Mucosa of descending colon (tissue), 3 donors: ENCODE results near the gene PITPNC1. TPM values are rescaled to one million over a fixed set of nuclear protein-coding genes. Genes with fewer than 3 reads are reported as not detected.

Experiments
- ATAC-seq: fragments of 200-7000 bp; cut with Tn5 transposase; one replicate; pipeline ENCODE4 v1.9.1; 2020; ENCODE audit warnings: mild to moderate bottlenecking, moderate library complexity
- DNase-seq, 3 donors: peaks; one replicate each; pipeline ENCODE4 v3.0.0-alpha.2; 2020
- H3K36me3 ChIP-seq: fragments of 200-600 bp; one replicate; pipeline ENCODE4 v1.8.0; 2021; ENCODE audit warnings: low read depth, mild to moderate bottlenecking
- H3K4me1 ChIP-seq: fragments of 200-600 bp; one replicate; pipeline ENCODE4 v1.8.0; 2021; ENCODE audit warnings: low read depth, mild to moderate bottlenecking
- H3K4me3 ChIP-seq: fragments of 200-600 bp; one replicate; pipeline ENCODE4 v1.8.0; 2021; ENCODE audit warnings: mild to moderate bottlenecking
- H3K9me3 ChIP-seq: fragments of 200-600 bp; one replicate; pipeline ENCODE4 v1.8.0; 2021; ENCODE audit warnings: mild to moderate bottlenecking
- CTCF ChIP-seq: fragments of 200-600 bp; IDR thresholded peaks from one replicate; pipeline ENCODE4 v1.8.0; 2022; ENCODE audit warnings: antibody characterized with exemption, mild to moderate bottlenecking
- intact Hi-C, 2 donors: fragments of 100-400 bp; cut with DNase I in 1 of 2; cut with micrococcal nuclease in 1 of 2; formaldehyde crosslinking; loops; one replicate each; pipeline versions ENCODE4 v1.11.0 to v1.11.1; 2022; cut with DNase I, micrococcal nuclease
- total RNA-seq, 3 donors: library from RNA; stranded (reverse); fragmentation: NEBNext Ultra II Directional in 2 of 3; extraction: Animal tissue kit (Norgen Biotek cat#: 25700) in 2 of 3; gene quantifications; one replicate each; pipeline versions ENCODE4 v1.2.1 to v1.2.4, GENCODE V29; 2021 to 2023
- donor health status: DM: no; HTN: no; CAD: no; lungs with moderate emphysema.
- donor health status: DM: no; HTN: no; CAD: no.
- donor health status: DM: no; HTN: yes; CAD: no.

The PITPNC1 gene
- total RNA-seq, 3 donors from 2014 or later, result 10.7 to 11.4 (median 10.9) TPM

GRCh38 chr17:67458203-67458602, 81.1 kb downstream of the PITPNC1 start:
- H3K4me3 ChIP-seq, result no peak overlapping the region
- ATAC-seq (no peak), DNase-seq (no peak)
- H3K9me3 ChIP-seq, result no peaks in the 10 kb centered on the region
- intact Hi-C loops, result no loop called here
- no peaks in the 10 kb centered on the region for H3K36me3 ChIP-seq
- peaks cover 3% of the 10 kb centered on the region for H3K4me1 ChIP-seq
- no peak for TF ChIP-seq CTCF

- H3K4me1 ChIP-seq, result peaks cover 6% of the 10 kb centered on the region
- DNase-seq, result no peak
- no peak for ATAC-seq
- H3K4me3 ChIP-seq, result no peak overlapping the region
- TF ChIP-seq CTCF, result no peak
- no peaks in the 10 kb centered on the region for H3K9me3 ChIP-seq
- no peaks in the 10 kb centered on the region for H3K36me3 ChIP-seq
- intact Hi-C loops, result no loop called here
Observed at GRCh38 chr17:67459985-67460384, 82.9 kb downstream of the PITPNC1 start.

- intact Hi-C loops, result no loop called here
- no peak for DNase-seq
- TF ChIP-seq CTCF, result no peak
- no peak for ATAC-seq
- no peak overlapping the region for H3K4me3 ChIP-seq
- peaks cover 6% of the 10 kb centered on the region for H3K4me1 ChIP-seq
- H3K36me3 ChIP-seq, result no peaks in the 10 kb centered on the region
- no peaks in the 10 kb centered on the region for H3K9me3 ChIP-seq
Observed at GRCh38 chr17:67461228-67461780, 84.2 kb downstream of the PITPNC1 start.

- peak; percentile 78 for ATAC-seq
- Histone ChIP-seq H3K36me3 (no peaks in the 10 kb centered on the region), H3K4me3 (no peak overlapping the region), H3K4me1 (peaks cover 6% of the 10 kb centered on the region), H3K9me3 (no peaks in the 10 kb centered on the region)
- intact Hi-C loops, result no loop called here
- no peak for TF ChIP-seq CTCF
- DNase-seq, result no peak
Observed at GRCh38 chr17:67461876-67462275, 84.8 kb downstream of the PITPNC1 start.

- ATAC-seq (no peak), DNase-seq (no peak)
- no peak for TF ChIP-seq CTCF
- H3K4me1 ChIP-seq, result peaks cover 7% of the 10 kb centered on the region
- no peak overlapping the region for H3K4me3 ChIP-seq
- intact Hi-C loops, result no loop called here
- no peaks in the 10 kb centered on the region for H3K36me3 ChIP-seq
- H3K9me3 ChIP-seq, result no peaks in the 10 kb centered on the region
Observed at GRCh38 chr17:67466251-67466796, 89.2 kb downstream of the PITPNC1 start.
